ENCODE results near the gene S100A2.

DNA sequence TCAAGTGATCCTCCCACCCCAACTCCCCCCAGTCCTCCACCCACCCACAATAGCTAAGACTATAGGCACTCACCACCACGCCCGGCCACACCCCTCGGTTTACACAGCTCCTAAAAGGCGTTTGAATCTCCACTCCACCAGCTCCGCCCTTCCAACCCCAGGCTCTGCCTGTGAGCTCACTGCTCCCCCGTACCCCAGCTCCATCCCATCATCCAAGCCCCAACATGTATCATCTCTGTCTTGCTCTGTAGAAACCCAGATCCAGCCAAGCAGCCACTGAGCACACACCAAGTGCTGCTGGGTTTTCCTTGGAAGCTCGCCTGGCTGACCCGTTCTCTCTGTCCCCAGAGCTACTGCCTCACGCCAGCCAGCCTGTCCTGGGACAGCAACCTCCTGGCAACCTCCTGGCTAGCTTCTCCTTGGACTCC lies 12.0 kb upstream of the S100A2 start:
- TF ChIP-seq, protein P1, sequence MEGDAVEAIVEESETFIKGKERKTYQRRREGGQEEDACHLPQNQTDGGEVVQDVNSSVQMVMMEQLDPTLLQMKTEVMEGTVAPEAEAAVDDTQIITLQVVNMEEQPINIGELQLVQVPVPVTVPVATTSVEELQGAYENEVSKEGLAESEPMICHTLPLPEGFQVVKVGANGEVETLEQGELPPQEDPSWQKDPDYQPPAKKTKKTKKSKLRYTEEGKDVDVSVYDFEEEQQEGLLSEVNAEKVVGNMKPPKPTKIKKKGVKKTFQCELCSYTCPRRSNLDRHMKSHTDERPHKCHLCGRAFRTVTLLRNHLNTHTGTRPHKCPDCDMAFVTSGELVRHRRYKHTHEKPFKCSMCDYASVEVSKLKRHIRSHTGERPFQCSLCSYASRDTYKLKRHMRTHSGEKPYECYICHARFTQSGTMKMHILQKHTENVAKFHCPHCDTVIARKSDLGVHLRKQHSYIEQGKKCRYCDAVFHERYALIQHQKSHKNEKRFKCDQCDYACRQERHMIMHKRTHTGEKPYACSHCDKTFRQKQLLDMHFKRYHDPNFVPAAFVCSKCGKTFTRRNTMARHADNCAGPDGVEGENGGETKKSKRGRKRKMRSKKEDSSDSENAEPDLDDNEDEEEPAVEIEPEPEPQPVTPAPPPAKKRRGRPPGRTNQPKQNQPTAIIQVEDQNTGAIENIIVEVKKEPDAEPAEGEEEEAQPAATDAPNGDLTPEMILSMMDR (IDR thresholded peaks at IDR 0.05) = no peak
- no peak for TF ChIP-seq ZFX (IDR thresholded peaks at IDR 0.05; ENCODE audit: borderline replicate concordance)
